HG03108 (cell line): ENCODE data around the gene SPDYC.

Experiments used
- ATAC-seq: cut with Tn5 transposase; IDR thresholded peaks from one replicate; pipeline ENCODE4 v1.9.1; 2021; ENCODE audit warnings: moderate library complexity; ENCODE audit not compliant: unreplicated experiment

Gene SPDYC

GRCh38 chr11:65170058-65170534, at the start of gene SPDYC:
SPDYC (plus strand) TSS chr11:65170233; CDS start chr11:65171358, 1,125 bp downstream.
- ATAC-seq = no peak

GRCh38 chr11:65120831-65121230, 49.2 kb upstream of the SPDYC start:
- no peak for ATAC-seq

GRCh38 chr11:65121447-65121864, 48.6 kb upstream of the SPDYC start:
- ATAC-seq = no peak

- peak; percentile 67 for ATAC-seq
These were observed 48.0 kb upstream of the SPDYC start, which contains the start of the genes FAU and MRPL49 for GRCh38 chr11:65121865-65122696. FAU (minus strand) TSS chr11:65122134; CDS start chr11:65121813, 321 bp downstream. MRPL49 (plus strand) TSS chr11:65122321; CDS start chr11:65122347, 26 bp downstream.

- ATAC-seq = no peak
These were observed 45.4 kb upstream of the SPDYC start for GRCh38 chr11:65124480-65125196.

- no peak for ATAC-seq
These were observed 44.6 kb upstream of the SPDYC start for GRCh38 chr11:65125197-65126056.

- ATAC-seq = no peak
These were observed 43.3 kb upstream of the SPDYC start for GRCh38 chr11:65126624-65127274.

- no peak for ATAC-seq
These were observed 42.4 kb upstream of the SPDYC start for GRCh38 chr11:65127473-65128181.

GRCh38 chr11:65128182-65129145, 41.6 kb upstream of the SPDYC start:
- no peak for ATAC-seq

GRCh38 chr11:65129649-65130441, 40.2 kb upstream of the SPDYC start:
- no peak for ATAC-seq

GRCh38 chr11:65130631-65131416, 39.2 kb upstream of the SPDYC start:
- no peak for ATAC-seq

GRCh38 chr11:65131417-65131776, 38.6 kb upstream of the SPDYC start:
- ATAC-seq = no peak

GRCh38 chr11:65131895-65132237, 38.2 kb upstream of the SPDYC start:
- no peak for ATAC-seq

- no peak for ATAC-seq
These were observed 37.6 kb upstream of the SPDYC start for GRCh38 chr11:65132238-65132987.

- no peak for ATAC-seq
These were observed 36.9 kb upstream of the SPDYC start for GRCh38 chr11:65132988-65133700.

- ATAC-seq = no peak
These were observed 36.3 kb upstream of the SPDYC start for GRCh38 chr11:65133724-65134123.
